Measurements from ENCODE around the gene P2RX7.

GRCh38 chr12:121144416-121144914, 11.8 kb downstream of the P2RX7 start:
- TF ChIP-seq POLR2A (IDR thresholded peaks at IDR 0.05) (no peak), CTCF (IDR thresholded peaks at IDR 0.05) (no peak)

Measured in adrenal gland (tissue), 5 donors.